Ureter (tissue), 1 donor: ENCODE results near the gene GLTP. TPM values are rescaled to one million over a fixed set of nuclear protein-coding genes. Genes with fewer than 3 reads are reported as not detected.
"Not testable (repeated sequence)": the region's sequence is repeated elsewhere in the genome, so short reads cannot be mapped to it uniquely, and the experiment has no call there.

Experiments
- DNase-seq: peaks from one replicate; pipeline ENCODE4 v3.0.0-alpha.2; 2020; ENCODE audit warnings: low spot score
- total RNA-seq: library from RNA; stranded (reverse); gene quantifications from one replicate; pipeline ENCODE4 v1.2.4, GENCODE V29; 2023
- donor health status: DM: yes; HTN: yes; CAD: no.

GLTP gene
- total RNA-seq, 1 donor from 2014 or later: 106 TPM

DNA sequence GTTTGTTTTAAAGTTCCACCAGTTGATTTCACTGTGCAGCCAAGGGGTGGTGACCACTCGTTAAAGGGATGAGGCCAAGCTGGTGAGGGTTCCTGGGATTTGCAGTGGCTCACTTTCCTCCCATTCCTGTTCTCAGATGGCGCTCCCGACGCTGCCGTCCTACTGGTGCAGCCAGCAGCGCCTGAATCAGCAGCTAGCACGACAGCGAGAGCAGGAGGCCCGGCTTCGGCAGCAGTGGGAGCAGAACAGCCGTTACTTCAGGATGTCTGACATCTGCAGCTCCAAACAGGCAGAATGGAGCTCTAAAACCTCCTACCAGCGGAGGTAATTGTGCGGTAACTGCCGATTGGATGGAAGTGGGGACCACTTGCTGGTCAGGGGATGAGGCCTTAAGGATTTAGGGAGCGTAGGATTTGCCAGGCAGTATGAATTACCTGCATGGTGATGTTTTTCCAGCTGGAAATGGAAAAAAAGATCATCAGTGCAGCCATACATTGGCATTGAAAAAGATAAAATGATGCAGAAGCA lies 22.6 kb upstream of the GLTP start:
- no peak for DNase-seq

- DNase-seq: no peak
Measured at GRCh38 chr12:109900752-109901580, 20.6 kb upstream of the GLTP start.

GRCh38 chr12:109899783-109900751 lies 19.7 kb upstream of the GLTP start, which contains the start of gene TCHP:
TSS of gene TCHP (plus strand) at chr12:109900274. CDS start at chr12:109903027, 2,753 bp downstream.
- DNase-seq: peak; percentile 87

GRCh38 chr12:109899345-109899744 lies 19.0 kb upstream of the GLTP start:
- not testable (repeated sequence) for DNase-seq

DNA sequence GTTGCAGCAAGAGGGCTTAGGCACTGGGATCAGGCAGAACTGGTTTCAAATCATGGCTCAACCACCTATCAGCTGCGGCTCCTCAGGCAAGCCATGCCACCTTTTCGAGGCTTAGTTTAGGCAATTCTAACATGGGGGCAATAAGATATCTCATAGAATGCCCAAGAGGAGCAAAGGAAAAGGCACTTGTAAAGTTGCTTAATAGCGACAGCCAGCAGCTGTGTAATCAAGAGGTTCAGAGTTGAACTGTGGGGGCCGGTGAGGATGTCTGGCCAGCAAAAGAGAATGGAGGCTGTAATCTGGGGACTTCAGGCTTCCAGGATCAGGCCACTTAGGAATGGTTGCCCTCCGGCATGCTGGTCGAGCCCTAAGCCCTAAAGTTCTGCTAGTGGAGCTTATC lies 16.7 kb upstream of the GLTP start:
- no peak for DNase-seq

GRCh38 chr12:109896188-109896587 lies 15.8 kb upstream of the GLTP start:
- no peak for DNase-seq

GRCh38 chr12:109894939-109895338 lies 14.6 kb upstream of the GLTP start:
- DNase-seq: no peak

DNA sequence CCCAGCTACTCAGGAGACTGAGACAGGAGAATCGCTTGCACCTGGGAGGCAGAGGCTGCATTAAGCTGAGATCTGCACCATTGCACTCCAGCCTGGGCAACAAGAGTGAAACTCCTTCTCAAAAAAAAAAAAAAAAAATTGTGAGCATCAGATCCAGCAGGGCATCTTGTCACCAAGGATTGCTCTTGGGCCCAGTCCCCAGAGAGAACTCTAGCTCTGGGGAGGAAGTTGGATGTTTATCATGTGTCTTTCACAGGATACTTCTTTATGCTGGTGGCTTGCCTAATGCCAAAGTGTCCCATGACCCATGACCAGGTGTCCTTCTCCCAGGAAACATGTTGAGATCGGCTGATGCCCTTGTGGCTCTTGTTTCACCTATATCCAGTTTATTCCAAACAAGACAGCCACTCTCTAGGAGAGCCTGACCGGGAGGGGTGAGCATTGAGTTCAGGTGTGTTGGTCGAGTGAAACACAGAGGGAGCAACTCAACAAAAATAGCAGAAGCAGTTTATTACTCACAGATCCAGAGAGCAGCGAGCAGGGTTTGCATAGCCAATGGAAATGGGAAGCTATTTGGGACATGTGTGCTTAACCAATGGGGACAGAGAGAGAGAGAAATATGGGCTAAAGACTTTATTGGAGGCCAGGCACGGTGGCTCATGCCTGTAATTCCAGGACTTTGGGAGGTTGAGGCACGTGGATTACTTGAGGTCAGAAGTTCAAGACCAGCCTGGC lies 13.1 kb upstream of the GLTP start:
- DNase-seq: no peak

DNA sequence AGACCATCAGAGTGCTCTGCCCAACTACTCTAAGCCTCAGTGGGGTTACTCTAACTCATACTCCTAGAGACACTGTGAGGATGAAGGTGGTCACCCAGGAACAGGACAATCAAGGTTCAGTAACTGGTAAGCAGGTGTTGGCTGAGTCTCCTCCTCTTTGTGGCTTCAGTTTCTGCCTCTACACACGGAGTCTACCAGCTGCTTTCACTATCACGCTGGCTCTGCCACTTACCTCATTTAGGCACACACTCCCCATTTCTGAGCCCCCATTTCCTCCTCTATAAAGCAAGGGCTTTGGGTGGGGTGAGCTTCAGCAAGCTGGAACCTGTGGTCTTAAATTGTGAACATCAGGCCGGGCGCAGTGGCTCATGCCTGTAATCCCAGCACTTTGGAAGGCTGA lies 12.4 kb upstream of the GLTP start:
- no peak for DNase-seq

DNA sequence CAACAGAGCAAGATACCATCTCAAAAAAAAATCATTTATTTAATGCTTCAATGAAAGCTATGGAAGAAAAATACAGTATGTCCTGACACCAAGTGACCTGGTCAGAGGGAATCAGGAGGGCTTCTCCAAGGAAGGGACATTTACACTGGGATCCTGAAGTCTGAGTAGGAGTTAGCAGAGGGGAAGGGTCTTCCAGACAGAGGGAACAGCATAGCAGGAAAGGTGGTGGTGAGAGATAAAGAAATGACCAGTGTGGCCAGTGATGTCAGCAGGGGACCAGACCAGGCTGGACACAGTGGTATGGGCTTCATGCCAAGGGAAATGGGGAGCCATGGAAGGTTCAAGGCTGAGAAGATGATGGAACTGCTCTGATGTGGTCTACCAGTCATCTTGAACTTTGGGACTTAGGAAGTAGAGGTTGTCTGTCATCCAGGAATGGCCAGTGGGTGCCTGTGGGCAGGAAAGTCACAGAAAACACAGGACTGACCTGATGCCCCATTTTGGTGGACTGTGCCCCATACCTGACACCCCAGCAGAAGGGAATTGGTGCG lies 11.9 kb upstream of the GLTP start:
- no peak for DNase-seq

GRCh38 chr12:109891731-109892130 lies 11.4 kb upstream of the GLTP start:
- DNase-seq: not testable (repeated sequence)

DNA sequence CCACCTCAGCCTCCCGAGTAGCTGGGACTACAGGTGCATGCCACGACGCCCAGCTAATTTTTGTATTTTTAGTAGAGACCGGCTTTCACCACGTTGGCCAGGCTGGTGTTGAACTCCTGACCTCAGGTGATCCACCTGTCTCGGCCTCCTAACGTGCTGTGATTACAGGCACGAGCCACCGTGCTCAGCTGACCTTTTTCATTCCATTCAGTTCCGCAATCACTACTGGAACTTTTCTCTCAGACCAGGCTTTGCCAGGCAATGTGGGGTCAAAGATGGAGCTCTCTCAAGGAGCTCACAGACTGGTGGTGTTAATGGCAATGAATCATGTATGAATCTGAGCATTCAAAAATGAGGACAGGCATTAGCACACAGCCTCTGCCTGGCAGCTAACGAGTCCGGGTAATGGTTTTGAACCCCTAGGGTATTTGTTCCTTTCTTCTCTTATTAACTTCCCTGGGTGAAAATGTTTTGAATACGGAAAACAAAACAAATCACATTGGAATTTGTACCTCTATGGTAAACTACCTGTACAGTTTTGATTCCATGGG lies 10.4 kb upstream of the GLTP start:
- DNase-seq: no peak

DNA sequence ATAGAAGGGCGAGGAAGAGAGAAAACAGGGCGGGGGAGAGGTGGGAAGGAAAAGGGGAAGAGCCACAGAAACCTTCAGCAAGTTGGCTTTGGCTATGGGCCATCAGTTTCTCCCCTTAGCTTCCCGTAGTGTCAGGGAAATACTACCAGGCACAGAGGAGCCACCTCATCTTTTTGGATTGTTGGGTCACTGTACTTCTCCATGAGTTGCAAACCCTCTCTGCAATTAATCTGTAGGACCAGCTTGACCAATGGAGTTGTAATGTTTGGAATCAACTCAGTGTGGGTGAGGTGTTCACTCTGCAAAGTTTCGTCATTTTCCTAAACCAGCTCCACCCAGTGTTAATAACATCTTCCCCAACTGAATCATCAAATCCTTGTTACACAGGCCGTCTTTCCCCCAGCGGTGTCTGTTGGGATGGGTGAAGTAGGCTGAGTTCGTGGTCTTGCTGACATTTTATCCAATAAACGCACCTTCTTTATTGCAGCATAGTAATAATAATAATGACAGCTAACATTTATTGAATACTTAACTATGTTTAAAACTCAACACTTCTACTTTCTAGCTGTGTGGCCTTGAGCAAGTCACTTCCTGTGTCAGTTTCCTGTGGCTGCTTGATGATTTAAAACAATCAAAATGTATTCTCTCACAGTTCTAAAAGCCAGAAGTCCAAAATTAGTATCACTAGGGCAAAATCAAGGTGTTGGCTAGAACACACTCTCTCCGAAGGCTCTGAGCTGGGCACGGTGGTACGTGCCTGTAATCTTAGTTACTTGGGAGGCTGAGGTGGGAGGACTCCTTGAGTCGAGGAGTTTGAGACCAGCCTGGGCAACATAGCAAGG lies 8.1 kb upstream of the GLTP start:
- no peak for DNase-seq

- DNase-seq: no peak
Measured at GRCh38 chr12:109885616-109886015, 5.3 kb upstream of the GLTP start.

- no peak for DNase-seq
Measured at GRCh38 chr12:109883461-109883860, 3.1 kb upstream of the GLTP start.

DNA sequence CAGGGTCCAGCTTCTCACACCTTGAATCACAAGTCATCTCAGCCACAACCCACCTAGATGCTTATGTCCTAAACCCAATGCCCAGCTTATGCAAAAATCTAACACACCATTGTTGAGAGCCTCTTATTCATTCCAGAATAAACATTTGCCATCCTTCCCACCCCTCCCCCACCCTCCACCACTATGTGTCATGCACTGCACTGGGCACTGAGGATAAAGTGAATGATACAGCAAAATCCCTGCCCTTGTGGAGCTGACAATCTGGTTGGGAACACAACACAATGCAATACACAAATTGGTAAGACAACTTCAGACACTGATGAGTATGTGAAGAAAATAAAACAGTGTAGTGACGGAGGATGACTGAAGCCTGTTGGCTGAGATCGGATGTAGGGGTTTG lies 1.4 kb upstream of the GLTP start:
- DNase-seq: no peak

DNA sequence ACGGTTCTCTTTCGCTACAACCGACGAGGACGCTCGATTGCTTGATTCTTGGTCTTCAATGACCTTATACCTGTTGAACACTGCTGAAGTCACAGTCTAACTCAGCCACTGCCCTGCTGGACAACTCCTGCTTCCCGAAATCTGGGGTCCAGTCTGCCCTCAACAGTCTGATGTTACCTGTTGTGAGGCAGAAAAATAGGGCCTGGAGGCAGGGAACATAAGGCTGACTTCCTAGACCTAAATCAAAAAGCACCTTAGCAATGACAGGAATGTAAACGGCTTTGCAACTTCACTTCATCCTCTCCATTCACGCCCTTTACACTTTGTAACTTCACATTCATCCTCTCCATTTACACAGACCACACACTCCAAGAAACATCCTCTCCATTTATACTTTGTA lies 597 bp upstream of the GLTP start:
- no peak for DNase-seq

DNA sequence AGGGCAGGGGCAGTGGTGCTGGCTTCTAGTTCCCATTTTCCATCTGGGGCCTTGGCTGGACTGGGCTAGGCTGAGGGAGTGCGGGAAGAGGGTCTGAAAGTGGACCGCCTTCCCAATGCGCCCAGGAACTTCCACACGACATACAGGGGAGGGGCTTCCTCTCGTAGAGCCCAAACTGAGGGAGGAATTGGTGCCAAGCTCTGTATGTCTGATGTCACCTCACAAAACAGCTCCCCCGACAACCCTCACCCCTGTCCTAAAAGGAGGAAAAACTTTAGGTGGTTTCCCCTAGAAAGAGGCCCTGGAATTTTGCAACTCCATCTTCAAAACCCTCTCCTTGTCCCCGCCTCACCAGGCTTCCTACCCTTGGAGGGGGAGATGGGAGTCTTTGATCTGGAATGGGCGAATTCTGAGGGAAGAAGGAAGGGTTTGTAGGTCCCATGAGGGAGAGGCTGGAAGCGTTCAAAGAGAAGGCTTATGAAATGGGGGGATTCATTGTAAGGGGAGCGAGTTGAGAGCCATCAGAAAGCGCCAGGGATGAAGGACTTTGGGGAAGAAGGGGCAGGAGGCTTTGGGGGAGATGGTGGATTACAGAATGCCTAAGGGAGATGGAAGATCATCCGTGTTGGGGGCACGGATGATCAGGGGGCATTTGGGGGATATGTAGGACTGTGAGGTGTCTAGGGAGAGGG lies 844 bp downstream of the GLTP start:
- DNase-seq: no peak

- DNase-seq: no peak
Measured at GRCh38 chr12:109878749-109879148, 1.6 kb downstream of the GLTP start.

GRCh38 chr12:109878247-109878625 lies 2.1 kb downstream of the GLTP start:
- no peak for DNase-seq
